ENCODE measurements around the gene DTNBP1. TPM values are rescaled to one million over a fixed set of nuclear protein-coding genes. Genes with fewer than 3 reads are reported as not detected.

Gene DTNBP1
- total and polyA plus RNA-seq, 2 donors (not counting 3 experiments of a cell fraction or from before 2014, with no cell fraction given): 24.3 to 28.9 TPM

DNA sequence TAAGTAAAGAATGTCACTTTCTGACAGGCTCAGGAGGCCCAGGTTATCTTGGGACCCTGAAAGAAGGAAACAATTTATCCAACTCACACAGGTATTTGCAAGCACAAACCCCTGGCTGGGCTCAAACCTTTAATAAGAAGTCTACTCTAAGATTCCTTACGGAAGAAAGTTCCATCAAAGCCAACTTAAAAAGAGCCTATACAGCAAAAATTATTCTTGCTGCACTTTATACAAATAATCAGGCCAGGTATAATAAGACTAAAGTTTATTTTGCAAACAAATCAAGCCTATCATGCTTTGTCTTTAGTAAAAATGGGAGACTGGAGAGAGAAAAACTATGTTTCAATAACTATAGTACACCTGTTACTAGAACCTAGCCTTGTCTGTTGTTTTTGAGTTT is 102.1 kb downstream of the DTNBP1 start:
- no peak overlapping the region for H3K4me3 ChIP-seq (replicated peaks in 1 of 3; ENCODE audit: insufficient read depth in 1 of 3, low read depth in 1 of 3, low read length in 3 of 3)
- intact Hi-C loops (cut with micrococcal nuclease) (no loop called here), dilution Hi-C loops (cut with MboI; ENCODE audit: extremely low pct_ligation_motif_present, low sequenced_read_pairs) (no loop called here)
- no peaks in the 10 kb centered on the region for H3K36me3 ChIP-seq (ENCODE audit: control insufficient read depth in 2 of 2, extremely low read depth in 1 of 2, insufficient read depth in 2 of 2, low read length in 2 of 2)
- CTCF ChIA-PET: no interaction called here
- no peaks in the 10 kb centered on the region for H3K27me3 ChIP-seq (ENCODE audit: control insufficient read depth in 2 of 2, insufficient read depth in 2 of 2, low read length in 2 of 2)
- no TSS peak for BruUV-seq (replicated peaks)
- H3K4me1 ChIP-seq (ENCODE audit: control insufficient read depth, extremely low read depth, insufficient read depth, low read length): peaks cover 2% of the 10 kb centered on the region
- no peak for FAIRE-seq
- H3K9me3 ChIP-seq (replicated peaks; ENCODE audit: control insufficient read depth, insufficient read depth, low read length): no peaks in the 10 kb centered on the region
- TF ChIP-seq MYC (IDR thresholded peaks at IDR 0.05; ENCODE audit: low read depth, low read length) (no peak), CTCF (IDR thresholded peaks at IDR 0.05; ENCODE audit: extremely low read depth in 1 of 2, insufficient read depth in 1 of 2, low read depth in 1 of 2, low read length in 2 of 2) (no peak), EZH2 (IDR thresholded peaks at IDR 0.05; ENCODE audit: borderline replicate concordance, low read depth, low read length, severe bottlenecking) (no peak), POLR2A (IDR thresholded peaks at IDR 0.05; ENCODE audit: low read depth, low read length) (no peak), GATA2 (IDR thresholded peaks at IDR 0.05; ENCODE audit: insufficient read depth, insufficient read length, low read depth, low read length) (no peak), POLR2AphosphoS5 (IDR thresholded peaks at IDR 0.05; ENCODE audit: insufficient read depth, low read depth, low read length) (no peak), MAX (IDR thresholded peaks at IDR 0.05; ENCODE audit: insufficient read depth, insufficient read length) (no peak), FOS (IDR thresholded peaks at IDR 0.05; ENCODE audit: borderline replicate concordance, insufficient read depth, low read length) (no peak), JUN (IDR thresholded peaks at IDR 0.05; ENCODE audit: borderline replicate concordance, insufficient read depth, insufficient read length, low read depth) (no peak)
- no peak overlapping the region for H3K9ac ChIP-seq (replicated peaks; ENCODE audit: extremely low read depth, insufficient read depth, low read length)
- no peaks in the 10 kb centered on the region for H3K79me2 ChIP-seq (ENCODE audit: control insufficient read depth, insufficient read depth, low read length)
- H2AFZ ChIP-seq (ENCODE audit: low read depth, low read length): no peak overlapping the region
- no peak for DNase-seq (ENCODE audit: low read depth, low spot score)
- H3K9me1 ChIP-seq (replicated peaks; ENCODE audit: control insufficient read depth, extremely low read depth, insufficient read depth, low read length): no peaks in the 10 kb centered on the region
- POLR2A ChIA-PET: no interaction called here
- no peak overlapping the region for H3K4me2 ChIP-seq (ENCODE audit: insufficient read depth, low read length)
- H3K27ac ChIP-seq (ENCODE audit: insufficient read depth, low read depth, low read length): no peak overlapping the region
- no peaks in the 10 kb centered on the region for H4K20me1 ChIP-seq (replicated peaks; ENCODE audit: control insufficient read depth, extremely low read depth, insufficient read depth, low read length)
